Suprapubic skin (tissue), 4 donors: ENCODE measurements around the gene ZNF835.
"Not testable (repeated sequence)": the region's sequence is repeated elsewhere in the genome, so short reads cannot be mapped to it uniquely, and the experiment has no call there.

ENCODE experiments used
- EP300 ChIP-seq: sonication (generic); formaldehyde crosslinking; IDR thresholded peaks from one replicate; pipeline ENCODE4 v1.6.1; 2017; ENCODE audit warnings: antibody characterized with exemption
- POLR2A ChIP-seq, 2 donors: fragments of 450-650 bp; IDR thresholded peaks; one replicate each; pipeline ENCODE4 v1.6.1; 2017; ENCODE audit warnings: antibody characterized with exemption in 2 of 2, mild to moderate bottlenecking in 2 of 2, moderate library complexity in 2 of 2
- POLR2AphosphoS5 ChIP-seq, 3 donors: sonication (generic); formaldehyde crosslinking; IDR thresholded peaks; one replicate each; pipeline ENCODE4 v1.6.1; 2017; ENCODE audit warnings: antibody characterized with exemption in 3 of 3
- TF ChIP-seq, protein P1 (sequence below), 2 donors: fragments of 200-600 bp in 1 of 2; fragments of 450-650 bp in 1 of 2; sonication (generic) in 1 of 2; IDR thresholded peaks; one replicate each; pipeline ENCODE4 v1.5.1; 2016 to 2019; ENCODE audit warnings: antibody characterized with exemption in 2 of 2, mild to moderate bottlenecking in 1 of 2, moderate library complexity in 1 of 2

- TF ChIP-seq, protein P1, sequence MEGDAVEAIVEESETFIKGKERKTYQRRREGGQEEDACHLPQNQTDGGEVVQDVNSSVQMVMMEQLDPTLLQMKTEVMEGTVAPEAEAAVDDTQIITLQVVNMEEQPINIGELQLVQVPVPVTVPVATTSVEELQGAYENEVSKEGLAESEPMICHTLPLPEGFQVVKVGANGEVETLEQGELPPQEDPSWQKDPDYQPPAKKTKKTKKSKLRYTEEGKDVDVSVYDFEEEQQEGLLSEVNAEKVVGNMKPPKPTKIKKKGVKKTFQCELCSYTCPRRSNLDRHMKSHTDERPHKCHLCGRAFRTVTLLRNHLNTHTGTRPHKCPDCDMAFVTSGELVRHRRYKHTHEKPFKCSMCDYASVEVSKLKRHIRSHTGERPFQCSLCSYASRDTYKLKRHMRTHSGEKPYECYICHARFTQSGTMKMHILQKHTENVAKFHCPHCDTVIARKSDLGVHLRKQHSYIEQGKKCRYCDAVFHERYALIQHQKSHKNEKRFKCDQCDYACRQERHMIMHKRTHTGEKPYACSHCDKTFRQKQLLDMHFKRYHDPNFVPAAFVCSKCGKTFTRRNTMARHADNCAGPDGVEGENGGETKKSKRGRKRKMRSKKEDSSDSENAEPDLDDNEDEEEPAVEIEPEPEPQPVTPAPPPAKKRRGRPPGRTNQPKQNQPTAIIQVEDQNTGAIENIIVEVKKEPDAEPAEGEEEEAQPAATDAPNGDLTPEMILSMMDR (IDR thresholded peaks at IDR 0.05), result not testable (repeated sequence)
- not testable (repeated sequence) for TF ChIP-seq EP300; POLR2A (IDR thresholded peaks at IDR 0.05); POLR2AphosphoS5 (IDR thresholded peaks at IDR 0.05)
These were observed 1.1 kb upstream of the ZNF835 start for GRCh38 chr19:56672610-56673009.
